Esophagus squamous epithelium (tissue), 5 donors: ENCODE measurements around the gene TRNP1. TPM values are rescaled to one million over a fixed set of nuclear protein-coding genes. Genes with fewer than 3 reads are reported as not detected.
A peak's percentile ranks its signal among the peaks of the same experiment; 100 is the strongest.

Experiments used
- DNase-seq: peaks from one replicate; lab custom pipeline; 2025; lab: John Stamatoyannopoulos, UW
- H3K27ac ChIP-seq, 4 donors: fragments of 200-600 bp; sonication (generic); one replicate each; pipeline ENCODE4 v1.5.1; 2016 to 2019; ENCODE audit warnings: mild to moderate bottlenecking in 1 of 4
- H3K27me3 ChIP-seq, 4 donors: fragments of 200-600 bp; sonication (generic); 1 replicate in 3 of 4; 2 replicates in 1 of 4; pipeline versions ENCODE4 v1.5.1 to v1.6.0; 2017 to 2021; ENCODE audit warnings: antibody characterized with exemption in 1 of 4
- H3K36me3 ChIP-seq, 3 donors: fragments of 200-600 bp; sonication (generic); one replicate each; pipeline ENCODE4 v1.5.1; 2016 to 2019
- H3K4me1 ChIP-seq, 3 donors: fragments of 200-600 bp; sonication (generic); one replicate each; pipeline ENCODE4 v1.5.1; 2017 to 2019
- H3K4me3 ChIP-seq, 4 donors: fragments of 200-600 bp; sonication (generic); 1 replicate in 3 of 4; 2 replicates in 1 of 4; pipeline ENCODE4 v1.5.1; 2016 to 2019; ENCODE audit warnings: mild to moderate bottlenecking in 2 of 4, moderate library complexity in 1 of 4
- H3K9me3 ChIP-seq, 3 donors: fragments of 200-600 bp; sonication (generic); one replicate each; pipeline ENCODE4 v1.5.1; 2016 to 2019
- POLR2A ChIP-seq, 4 donors: fragments of 450-650 bp; IDR thresholded peaks; one replicate each; pipeline ENCODE4 v1.6.1; 2017; ENCODE audit warnings: antibody characterized with exemption in 4 of 4, mild to moderate bottlenecking in 4 of 4, moderate library complexity in 3 of 4
- WGBS, 2 donors: methylation state at CpG; one replicate each; pipeline ENCODE4 v1.1.5; 2018; 5-methylcytosine and 5-hydroxymethylcytosine counted together
- intact Hi-C: fragments of 100-400 bp; cut with DNase I; formaldehyde crosslinking; loops from one replicate; pipeline ENCODE4 v1.15.0; 2022
- total RNA-seq, 4 donors: library from RNA; depleted of rRNA; stranded (reverse); fragments of >200 nt; gene quantifications; one replicate each; pipeline ENCODE4 v1.1.0, GENCODE V29; 2016
- TF ChIP-seq, protein P1 (sequence below), 6 experiments: fragments of 450-650 bp in 4 of 6; fragments of 200-600 bp in 2 of 6; sonication (generic) in 2 of 6; IDR thresholded peaks; one replicate each; pipeline ENCODE4 v1.5.1; 2016 to 2019; ENCODE audit warnings: antibody characterized with exemption in 6 of 6, mild to moderate bottlenecking in 4 of 6, moderate library complexity in 4 of 6
- donor health status: DM: yes; HTN: yes; CAD: no.

The TRNP1 gene
- total RNA-seq, 4 donors from 2014 or later = 26.9 to 208 (median 64.5) TPM

DNA sequence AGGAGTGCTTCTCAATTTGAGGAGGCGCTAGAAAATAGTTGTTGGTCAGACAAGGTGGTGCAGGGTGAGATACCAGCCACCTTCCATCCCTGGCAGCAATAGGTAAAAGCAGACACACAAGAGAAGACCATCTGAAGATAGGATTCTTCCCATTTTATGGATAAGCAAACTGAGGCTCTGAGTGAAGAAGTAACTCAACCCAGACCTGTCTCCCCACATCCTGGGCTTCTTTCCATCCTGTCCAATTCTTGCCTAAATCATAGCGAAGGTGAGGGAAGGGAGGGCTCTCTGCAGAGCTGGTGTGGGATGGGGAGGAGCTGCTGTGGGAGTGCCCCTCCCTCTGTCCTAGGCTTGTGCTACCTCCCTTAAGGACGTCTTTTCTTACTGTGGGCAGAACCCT, 21.9 kb upstream of the TRNP1 start:
- Histone ChIP-seq H3K9me3 (no peaks in the 10 kb centered on the region), H3K27ac (peak overlapping the region; percentile 28 to 85 (median 65)), H3K4me3 (no peak overlapping the region), H3K27me3 (peaks cover 0 to 30% (median 0%) of the 10 kb centered on the region in 4 donors), H3K4me1 (peaks cover 7 to 52% (median 16%) of the 10 kb centered on the region in 3 donors), H3K36me3 (no peaks in the 10 kb centered on the region)
- DNase-seq = no peak
- WGBS, 2 donors = 72 to 82% methylated on average over 2 to 3 of the region's 3 CpGs
- TF ChIP-seq, protein P1, sequence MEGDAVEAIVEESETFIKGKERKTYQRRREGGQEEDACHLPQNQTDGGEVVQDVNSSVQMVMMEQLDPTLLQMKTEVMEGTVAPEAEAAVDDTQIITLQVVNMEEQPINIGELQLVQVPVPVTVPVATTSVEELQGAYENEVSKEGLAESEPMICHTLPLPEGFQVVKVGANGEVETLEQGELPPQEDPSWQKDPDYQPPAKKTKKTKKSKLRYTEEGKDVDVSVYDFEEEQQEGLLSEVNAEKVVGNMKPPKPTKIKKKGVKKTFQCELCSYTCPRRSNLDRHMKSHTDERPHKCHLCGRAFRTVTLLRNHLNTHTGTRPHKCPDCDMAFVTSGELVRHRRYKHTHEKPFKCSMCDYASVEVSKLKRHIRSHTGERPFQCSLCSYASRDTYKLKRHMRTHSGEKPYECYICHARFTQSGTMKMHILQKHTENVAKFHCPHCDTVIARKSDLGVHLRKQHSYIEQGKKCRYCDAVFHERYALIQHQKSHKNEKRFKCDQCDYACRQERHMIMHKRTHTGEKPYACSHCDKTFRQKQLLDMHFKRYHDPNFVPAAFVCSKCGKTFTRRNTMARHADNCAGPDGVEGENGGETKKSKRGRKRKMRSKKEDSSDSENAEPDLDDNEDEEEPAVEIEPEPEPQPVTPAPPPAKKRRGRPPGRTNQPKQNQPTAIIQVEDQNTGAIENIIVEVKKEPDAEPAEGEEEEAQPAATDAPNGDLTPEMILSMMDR (IDR thresholded peaks at IDR 0.05) = no peak
- no peak for TF ChIP-seq POLR2A (IDR thresholded peaks at IDR 0.05)
- intact Hi-C loops = no loop called here

DNA sequence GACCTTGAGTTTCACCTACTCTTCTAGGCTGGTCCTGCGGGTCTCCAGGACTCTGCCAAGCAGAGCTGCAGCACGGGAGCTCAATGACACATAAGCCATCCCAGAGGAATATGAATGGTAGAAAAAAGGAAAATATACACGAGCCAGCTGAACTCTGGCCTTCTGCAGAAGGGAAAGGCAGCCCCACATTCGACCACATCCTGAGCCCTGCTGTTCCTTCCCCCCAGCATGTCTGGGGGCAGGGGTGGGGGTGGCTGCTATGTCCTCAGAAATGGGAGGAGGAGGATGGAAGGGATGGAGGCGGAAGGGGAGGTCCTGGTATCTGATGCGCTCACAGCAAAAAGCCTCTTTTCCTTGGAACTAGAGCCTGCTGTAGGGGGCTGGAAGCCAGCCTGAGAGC, 21.1 kb upstream of the TRNP1 start:
- Histone ChIP-seq H3K27me3 (peaks cover 0 to 28% (median 0%) of the 10 kb centered on the region in 4 donors), H3K4me1 (peaks cover 7 to 56% (median 16%) of the 10 kb centered on the region in 3 donors), H3K36me3 (no peaks in the 10 kb centered on the region), H3K4me3 (no peak overlapping the region), H3K9me3 (no peaks in the 10 kb centered on the region), H3K27ac (peak overlapping the region in 3 of 4 donors; percentile 61 to 85 (median 69))
- TF ChIP-seq, protein P1 (IDR thresholded peaks at IDR 0.05) = no peak
- TF ChIP-seq POLR2A (IDR thresholded peaks at IDR 0.05) = no peak
- DNase-seq = no peak
- WGBS, 2 donors = 59 to 60% methylated on average over 4 to 6 of the region's 6 CpGs
- intact Hi-C loops = no loop called here

DNA sequence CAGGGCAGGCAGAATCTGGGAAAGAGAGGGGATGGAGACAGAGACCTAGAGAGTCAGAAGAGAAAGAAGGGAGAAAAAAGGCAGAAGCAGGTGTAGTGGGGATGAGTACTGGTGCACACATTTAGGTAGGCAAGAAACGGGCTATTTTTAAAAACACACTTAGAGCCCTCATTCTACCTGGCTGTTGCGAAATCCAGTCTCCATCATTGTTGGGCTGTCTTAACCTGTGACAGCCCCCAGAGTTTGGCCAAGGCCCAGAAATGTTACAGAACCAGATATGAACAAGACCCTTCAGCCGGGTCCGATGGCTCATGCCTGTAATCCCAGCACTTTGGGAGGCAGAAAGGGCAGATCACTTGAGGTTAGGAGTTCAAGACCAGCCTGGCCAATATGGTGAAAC, 20.7 kb upstream of the TRNP1 start:
- H3K27ac ChIP-seq = peak overlapping the region in 2 of 4 donors; percentile 61 to 85
- 82 to 88% methylated on average over 2 to 3 of the region's 4 CpGs for WGBS, 2 donors

DNA sequence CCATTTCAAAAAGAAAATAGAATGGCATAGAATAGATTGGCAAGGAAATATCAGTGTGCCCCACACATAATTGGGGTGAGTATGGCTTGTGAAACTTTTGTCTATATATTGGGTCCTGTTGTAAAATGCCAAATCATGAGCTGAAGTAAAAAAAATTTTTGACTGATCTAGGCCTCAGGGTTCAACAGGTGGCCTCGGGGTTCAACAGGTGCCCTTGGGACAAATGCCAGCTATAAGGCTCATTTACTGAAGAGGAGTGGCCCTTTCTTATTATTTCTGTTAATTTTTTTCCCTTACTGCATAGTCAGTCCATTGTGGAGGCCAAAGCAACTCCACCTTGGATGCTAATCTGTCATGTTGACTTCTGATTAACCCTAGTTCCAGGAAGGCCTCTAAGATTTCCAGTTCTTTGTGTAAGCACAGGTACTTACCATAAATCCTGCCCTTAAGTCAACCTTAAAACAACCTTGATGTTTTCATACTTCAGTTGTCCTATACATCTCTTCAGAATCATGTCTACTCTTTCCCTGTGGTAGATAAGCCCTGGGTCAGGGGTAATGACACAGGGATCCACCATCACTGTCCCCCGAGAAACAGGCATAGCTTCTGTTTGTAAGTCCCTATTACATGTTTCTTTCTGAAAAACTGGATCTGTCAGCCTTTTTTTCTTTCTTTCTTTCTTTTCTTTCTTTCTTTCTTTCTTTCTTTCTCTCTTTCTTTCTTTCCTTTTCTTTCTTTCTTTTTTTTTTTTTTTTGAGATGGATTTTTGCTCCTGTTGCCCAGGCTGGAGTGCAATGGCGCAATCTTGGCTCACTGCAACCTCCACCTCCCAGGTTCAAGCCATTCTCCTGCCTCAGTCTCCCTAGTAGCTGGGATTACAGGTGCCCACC, 16.6 kb upstream of the TRNP1 start:
- TF ChIP-seq, protein P1 (IDR thresholded peaks at IDR 0.05) = no peak
- TF ChIP-seq POLR2A (IDR thresholded peaks at IDR 0.05) = no peak
- Histone ChIP-seq H3K27ac (peak overlapping the region in 2 of 4 donors; percentile 50 to 52), H3K27me3 (peaks cover 0 to 3% (median 0%) of the 10 kb centered on the region in 4 donors), H3K9me3 (no peaks in the 10 kb centered on the region), H3K36me3 (no peaks in the 10 kb centered on the region), H3K4me1 (peaks cover 0 to 37% (median 4%) of the 10 kb centered on the region in 3 donors), H3K4me3 (no peak overlapping the region)
- intact Hi-C loops = no loop called here
- 65 to 80% methylated on average over 3 of the region's 3 CpGs for WGBS, 2 donors
- DNase-seq = no peak

More for the DNA sequence above, 20.7 kb upstream of the TRNP1 start:
- Histone ChIP-seq H3K36me3 (no peaks in the 10 kb centered on the region), H3K4me1 (peaks cover 7 to 60% (median 16%) of the 10 kb centered on the region in 3 donors), H3K4me3 (no peak overlapping the region), H3K9me3 (no peaks in the 10 kb centered on the region), H3K27me3 (peaks cover 0 to 27% (median 0%) of the 10 kb centered on the region in 4 donors)
- intact Hi-C loops = no loop called here
- DNase-seq = no peak
- TF ChIP-seq POLR2A (IDR thresholded peaks at IDR 0.05) = no peak
- TF ChIP-seq, protein P1 (IDR thresholded peaks at IDR 0.05) = no peak

DNA sequence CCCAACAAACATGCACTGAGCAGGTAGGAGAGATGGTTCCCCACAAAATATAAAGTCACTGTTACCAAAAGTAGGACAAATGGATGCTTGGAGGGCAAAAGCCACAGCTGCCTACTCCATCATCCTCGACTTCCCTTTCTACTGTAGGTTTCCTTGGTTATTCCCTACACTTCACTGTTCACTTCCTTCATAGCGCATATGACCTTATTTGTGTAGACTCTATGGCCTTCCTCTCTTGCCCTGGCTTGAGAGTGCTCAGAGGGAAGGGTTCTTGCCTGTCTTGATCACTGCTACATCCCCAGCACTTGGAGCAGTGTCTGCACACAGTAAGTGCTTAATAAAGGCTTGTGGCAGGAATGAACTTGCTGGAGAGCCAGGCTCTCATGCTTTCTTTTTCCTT, 14.6 kb upstream of the TRNP1 start:
- intact Hi-C loops = no loop called here
- no peak for TF ChIP-seq POLR2A (IDR thresholded peaks at IDR 0.05)
- TF ChIP-seq, protein P1 (IDR thresholded peaks at IDR 0.05) = no peak
- H3K27ac ChIP-seq = no peak overlapping the region

More for the DNA sequence above, 14.6 kb upstream of the TRNP1 start:
- no peak for DNase-seq
- peaks cover 0 to 28% (median 0%) of the 10 kb centered on the region in 3 donors for H3K4me1 ChIP-seq
- WGBS, 2 donors = 51 to 68% methylated on average over 2 of the region's 2 CpGs
- no peaks in the 10 kb centered on the region for H3K9me3 ChIP-seq
- H3K36me3 ChIP-seq = no peaks in the 10 kb centered on the region
- no peak overlapping the region for H3K4me3 ChIP-seq
- peaks cover 0 to 17% (median 0%) of the 10 kb centered on the region in 4 donors for H3K27me3 ChIP-seq
